ENCODE results near the gene TMEM223. TPM values are rescaled to one million over a fixed set of nuclear protein-coding genes. Genes with fewer than 3 reads are reported as not detected.

Gene TMEM223
- total and polyA plus RNA-seq, 2 donors = 16.7 to 21.3 TPM

- no peak overlapping the region for H3K4me3 ChIP-seq (ENCODE audit: low read depth, low read length)
- H3K4me1 ChIP-seq (ENCODE audit: insufficient read depth) = no peaks in the 10 kb centered on the region
- WGBS = 69% methylated on average over 2 of the region's 2 CpGs
- no peak for DNase-seq (ENCODE audit: extremely low spot score)
- H3K36me3 ChIP-seq (ENCODE audit: insufficient read depth) = no peaks in the 10 kb centered on the region
- no peak overlapping the region for H3K27ac ChIP-seq (ENCODE audit: low read depth)
These were observed 19.9 kb upstream of the TMEM223 start for GRCh38 chr11:62811659-62812058.

- DNase-seq (ENCODE audit: extremely low spot score) = no peak
- Histone ChIP-seq H3K4me3 (ENCODE audit: low read depth, low read length) (no peak overlapping the region), H3K4me1 (ENCODE audit: insufficient read depth) (no peaks in the 10 kb centered on the region), H3K36me3 (ENCODE audit: insufficient read depth) (no peaks in the 10 kb centered on the region), H3K27ac (ENCODE audit: low read depth) (no peak overlapping the region)
- WGBS = 38% methylated on average over 1 of the region's 1 CpG
These were observed 18.9 kb upstream of the TMEM223 start for GRCh38 chr11:62810748-62811147.

GRCh38 chr11:62806611-62807121, 14.9 kb upstream of the TMEM223 start:
- peaks cover 4% of the 10 kb centered on the region for H3K36me3 ChIP-seq (ENCODE audit: insufficient read depth)
- 78% methylated on average over 5 of the region's 5 CpGs for WGBS
- H3K4me1 ChIP-seq (ENCODE audit: insufficient read depth) = no peaks in the 10 kb centered on the region
- DNase-seq (ENCODE audit: extremely low spot score) = no peak
- no peak overlapping the region for H3K4me3 ChIP-seq (ENCODE audit: low read depth, low read length)
- no peak overlapping the region for H3K27ac ChIP-seq (ENCODE audit: low read depth)

- 25% methylated on average over 12 of the region's 12 CpGs for whole genome bisulfite sequencing
- DNase-seq (ENCODE audit: extremely low spot score) = no peak
- no peak overlapping the region for H3K27ac ChIP-seq (ENCODE audit: low read depth)
- peak overlapping the region; percentile 33 for H3K4me3 ChIP-seq (ENCODE audit: low read depth, low read length)
- peaks cover 4% of the 10 kb centered on the region for H3K36me3 ChIP-seq (ENCODE audit: insufficient read depth)
- H3K4me1 ChIP-seq (ENCODE audit: insufficient read depth) = no peaks in the 10 kb centered on the region
These were observed 14.2 kb upstream of the TMEM223 start for GRCh38 chr11:62805961-62806441.

GRCh38 chr11:62805076-62805892, 13.5 kb upstream of the TMEM223 start, which contains the start of gene NXF1:
Gene NXF1 (minus strand): TSS chr11:62805440. CDS start chr11:62805356, 84 bp downstream.
- no peaks in the 10 kb centered on the region for H3K4me1 ChIP-seq (ENCODE audit: insufficient read depth)
- H3K36me3 ChIP-seq (ENCODE audit: insufficient read depth) = peaks cover 5% of the 10 kb centered on the region
- peak within 1 kb of the TSS; percentile 95 for H3K4me3 ChIP-seq (ENCODE audit: low read depth, low read length)
- H3K27ac ChIP-seq (ENCODE audit: low read depth) = peak within 1 kb of the TSS; percentile 80
- WGBS = under 1% methylated on average over 77 of the region's 77 CpGs
- DNase-seq (ENCODE audit: extremely low spot score) = peak; percentile 82

- Histone ChIP-seq H3K4me1 (ENCODE audit: insufficient read depth) (no peaks in the 10 kb centered on the region), H3K27ac (ENCODE audit: low read depth) (peak overlapping the region; percentile 80), H3K36me3 (ENCODE audit: insufficient read depth) (peaks cover 6% of the 10 kb centered on the region), H3K4me3 (ENCODE audit: low read depth, low read length) (peak overlapping the region; percentile 95)
- WGBS = 3% methylated on average over 14 of the region's 14 CpGs
- no peak for DNase-seq (ENCODE audit: extremely low spot score)
These were observed 12.7 kb upstream of the TMEM223 start for GRCh38 chr11:62804310-62805075.

GRCh38 chr11:62801071-62801470, 9.3 kb upstream of the TMEM223 start:
- WGBS = 86% methylated on average over 4 of the region's 4 CpGs
- no peaks in the 10 kb centered on the region for H3K4me1 ChIP-seq (ENCODE audit: insufficient read depth)
- no peak overlapping the region for H3K4me3 ChIP-seq (ENCODE audit: low read depth, low read length)
- H3K27ac ChIP-seq (ENCODE audit: low read depth) = no peak overlapping the region
- no peak for DNase-seq (ENCODE audit: extremely low spot score)
- peaks cover 11% of the 10 kb centered on the region for H3K36me3 ChIP-seq (ENCODE audit: insufficient read depth)

GRCh38 chr11:62799486-62799885, 7.7 kb upstream of the TMEM223 start:
- peaks cover 16% of the 10 kb centered on the region for H3K36me3 ChIP-seq (ENCODE audit: insufficient read depth)
- 93% methylated on average over 10 of the region's 10 CpGs for WGBS

GRCh38 chr11:62796281-62796680, 4.5 kb upstream of the TMEM223 start:
- H3K4me3 ChIP-seq (ENCODE audit: low read depth, low read length) = no peak overlapping the region
- DNase-seq (ENCODE audit: extremely low spot score) = no peak
- H3K36me3 ChIP-seq (ENCODE audit: insufficient read depth) = peaks cover 12% of the 10 kb centered on the region
- 84% methylated on average over 7 of the region's 7 CpGs for WGBS
- no peak overlapping the region for H3K27ac ChIP-seq (ENCODE audit: low read depth)
- no peaks in the 10 kb centered on the region for H3K4me1 ChIP-seq (ENCODE audit: insufficient read depth)

More at GRCh38 chr11:62799486-62799885, 7.7 kb upstream of the TMEM223 start:
- Histone ChIP-seq H3K27ac (ENCODE audit: low read depth) (no peak overlapping the region), H3K4me1 (ENCODE audit: insufficient read depth) (no peaks in the 10 kb centered on the region), H3K4me3 (ENCODE audit: low read depth, low read length) (no peak overlapping the region)
- DNase-seq (ENCODE audit: extremely low spot score) = no peak

- H3K27ac ChIP-seq (ENCODE audit: low read depth) = no peak overlapping the region
- H3K4me1 ChIP-seq (ENCODE audit: insufficient read depth) = no peaks in the 10 kb centered on the region
- H3K4me3 ChIP-seq (ENCODE audit: low read depth, low read length) = no peak overlapping the region
- H3K36me3 ChIP-seq (ENCODE audit: insufficient read depth) = peaks cover 14% of the 10 kb centered on the region
- 90% methylated on average over 8 of the region's 8 CpGs for WGBS
- no peak for DNase-seq (ENCODE audit: extremely low spot score)
These were observed 2.5 kb upstream of the TMEM223 start for GRCh38 chr11:62794201-62794775.

- DNase-seq (ENCODE audit: extremely low spot score) = no peak
- WGBS = 14% methylated on average over 11 of the region's 11 CpGs
- Histone ChIP-seq H3K4me1 (ENCODE audit: insufficient read depth) (no peaks in the 10 kb centered on the region), H3K27ac (ENCODE audit: low read depth) (peak overlapping the region; percentile 19), H3K4me3 (ENCODE audit: low read depth, low read length) (no peak overlapping the region), H3K36me3 (ENCODE audit: insufficient read depth) (peaks cover 11% of the 10 kb centered on the region)
These were observed 383 bp upstream of the TMEM223 start for GRCh38 chr11:62792202-62792575.

- Histone ChIP-seq H3K36me3 (ENCODE audit: insufficient read depth) (peaks cover 4% of the 10 kb centered on the region), H3K27ac (ENCODE audit: low read depth) (no peak overlapping the region), H3K4me1 (ENCODE audit: insufficient read depth) (no peaks in the 10 kb centered on the region), H3K4me3 (ENCODE audit: low read depth, low read length) (no peak overlapping the region)
- DNase-seq (ENCODE audit: extremely low spot score) = no peak
- WGBS = 68% methylated on average over 3 of the region's 3 CpGs
These were observed 2.2 kb downstream of the TMEM223 start for GRCh38 chr11:62789576-62789975.

GRCh38 chr11:62788991-62789390, 2.8 kb downstream of the TMEM223 start:
- Histone ChIP-seq H3K4me1 (ENCODE audit: insufficient read depth) (no peaks in the 10 kb centered on the region), H3K27ac (ENCODE audit: low read depth) (no peak overlapping the region), H3K4me3 (ENCODE audit: low read depth, low read length) (no peak overlapping the region), H3K36me3 (ENCODE audit: insufficient read depth) (peaks cover 4% of the 10 kb centered on the region)
- 74% methylated on average over 5 of the region's 5 CpGs for WGBS
- no peak for DNase-seq (ENCODE audit: extremely low spot score)
